Left forelimb (tissue), 1 donor: ENCODE data around the gene PKD1L1.

Experiments
- DNase-seq: peaks from one replicate; pipeline ENCODE4 v3.0.0-alpha.2; 2018; ENCODE audit warnings: low spot score

PKD1L1 gene

DNA sequence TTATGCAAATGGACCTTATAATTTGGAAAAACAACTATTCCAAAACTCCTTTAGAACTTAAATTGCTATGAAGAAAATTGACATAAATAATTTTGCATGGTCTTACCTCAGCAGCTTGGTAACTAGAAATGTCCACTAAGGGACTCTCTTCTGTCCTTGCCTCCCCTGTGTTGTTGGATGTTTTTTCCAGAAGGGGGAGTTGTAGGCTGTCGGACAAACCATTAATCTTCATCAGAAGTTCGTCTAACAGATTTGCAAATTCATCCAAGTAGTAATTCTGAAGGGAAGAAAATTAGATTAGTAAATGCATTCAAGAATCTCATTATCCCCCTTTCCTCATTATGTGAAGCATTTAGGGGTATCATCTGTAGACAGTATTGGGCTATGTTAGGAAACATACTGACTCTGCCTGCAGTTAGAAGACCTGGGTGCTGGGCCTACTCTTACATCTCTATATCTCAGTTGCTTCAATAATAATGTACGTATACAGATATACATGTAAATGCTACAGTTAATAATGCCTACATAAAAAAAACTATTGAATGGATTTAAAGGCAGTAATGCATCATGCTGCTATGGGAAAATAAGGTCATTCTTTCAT, 155.6 kb downstream of the PKD1L1 start:
- no peak for DNase-seq

GRCh38 chr7:47791682-47792081, 156.6 kb downstream of the PKD1L1 start:
- no peak for DNase-seq

- no peak for DNase-seq
Observed at GRCh38 chr7:47788083-47788482, 160.2 kb downstream of the PKD1L1 start.

DNA sequence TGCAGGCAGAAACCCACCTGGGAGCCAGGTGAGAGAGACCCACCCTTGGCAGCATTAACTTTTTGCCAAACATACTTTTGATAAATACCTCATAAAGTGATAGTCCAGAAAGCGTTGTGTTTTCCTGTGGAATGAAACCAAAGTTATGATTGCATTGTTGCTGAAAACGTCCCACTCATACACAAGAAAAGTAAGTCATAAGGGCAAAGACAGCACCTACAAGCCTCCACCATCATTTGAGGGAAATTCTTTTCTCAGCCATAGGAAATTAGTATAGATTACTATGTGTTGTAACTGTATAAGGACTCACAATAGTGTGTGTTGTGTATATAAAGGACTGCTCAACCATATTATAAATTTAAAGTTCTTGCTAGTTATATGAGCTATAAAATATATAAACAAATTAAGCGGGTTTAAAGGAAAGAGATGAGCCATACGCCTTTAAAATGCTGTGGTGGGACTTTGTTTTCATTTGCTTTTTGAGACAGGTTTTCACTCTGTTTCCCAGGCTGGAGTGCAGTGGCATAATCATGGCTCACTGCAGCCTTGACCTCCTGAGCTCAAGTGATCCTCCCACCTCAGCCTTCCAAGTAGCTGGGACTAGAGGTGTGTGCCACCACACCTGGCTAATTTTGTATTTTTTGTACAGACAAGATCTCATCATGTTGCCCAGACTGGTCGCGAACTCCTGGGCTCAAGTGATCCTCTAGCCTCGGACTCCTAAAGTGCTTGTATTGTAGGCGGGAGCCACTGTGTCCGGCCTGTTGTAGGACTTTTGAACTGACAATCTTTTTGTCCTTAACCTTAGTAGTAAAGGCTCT, 160.8 kb downstream of the PKD1L1 start:
- DNase-seq, result no peak

DNA sequence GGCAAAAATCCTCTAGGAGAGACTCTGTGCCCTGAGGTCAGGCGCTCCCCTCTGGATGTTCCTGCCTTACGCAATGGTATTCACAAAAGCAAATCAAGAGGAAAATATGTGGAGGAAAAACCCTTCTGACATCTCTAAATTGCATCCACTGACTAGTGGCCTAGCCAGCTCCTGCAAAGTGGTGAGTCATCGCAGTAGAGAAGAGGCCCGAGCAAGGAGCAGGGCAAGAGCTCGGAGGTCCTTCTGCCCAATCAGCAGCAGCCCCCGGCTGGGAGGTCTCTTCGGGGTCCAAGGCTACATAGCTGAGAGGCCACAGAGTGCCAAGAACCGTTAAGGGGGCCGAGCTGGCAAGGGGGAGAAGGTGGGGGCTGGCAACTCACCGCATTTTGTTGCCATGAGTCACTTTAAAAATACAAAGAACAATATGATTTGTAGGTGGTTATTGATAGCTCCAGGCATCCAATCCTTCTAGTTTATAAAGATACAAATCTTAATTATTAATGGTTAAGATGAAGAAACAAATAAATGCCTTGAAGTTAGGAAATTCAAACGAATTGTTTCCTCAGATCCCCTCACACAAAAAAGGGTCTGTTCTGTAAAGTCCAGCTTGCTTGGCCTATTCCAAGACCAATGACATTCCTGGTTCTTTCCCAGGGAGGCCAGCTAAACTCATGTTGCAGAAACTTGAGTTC, 161.6 kb downstream of the PKD1L1 start:
- no peak for DNase-seq

GRCh38 chr7:47785923-47786556, 162.2 kb downstream of the PKD1L1 start:
- DNase-seq, result no peak

GRCh38 chr7:47783456-47784223, 164.6 kb downstream of the PKD1L1 start:
- no peak for DNase-seq

GRCh38 chr7:47782792-47783191, 165.5 kb downstream of the PKD1L1 start:
- no peak for DNase-seq

- DNase-seq, result no peak
Observed at GRCh38 chr7:47782022-47782421, 166.2 kb downstream of the PKD1L1 start.

DNA sequence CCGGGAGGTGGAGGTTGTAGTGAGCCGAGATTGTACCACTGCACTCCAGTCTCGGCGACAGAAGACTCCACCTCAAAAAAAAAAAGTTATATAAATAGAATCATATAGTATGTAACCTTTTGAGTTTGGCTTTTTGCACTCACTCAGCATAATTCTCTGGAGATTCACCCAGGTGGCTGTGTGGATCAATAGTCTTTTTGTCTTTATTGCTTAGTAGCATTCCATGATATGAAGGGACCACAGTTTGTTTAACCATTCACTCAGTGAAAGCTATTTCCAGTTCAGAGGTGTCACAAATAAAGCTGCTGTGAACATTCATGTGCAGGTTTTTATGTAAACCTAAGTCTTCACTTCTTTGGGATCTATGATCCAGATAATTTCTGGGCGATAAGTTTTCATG, 167.7 kb downstream of the PKD1L1 start:
- DNase-seq, result no peak

DNA sequence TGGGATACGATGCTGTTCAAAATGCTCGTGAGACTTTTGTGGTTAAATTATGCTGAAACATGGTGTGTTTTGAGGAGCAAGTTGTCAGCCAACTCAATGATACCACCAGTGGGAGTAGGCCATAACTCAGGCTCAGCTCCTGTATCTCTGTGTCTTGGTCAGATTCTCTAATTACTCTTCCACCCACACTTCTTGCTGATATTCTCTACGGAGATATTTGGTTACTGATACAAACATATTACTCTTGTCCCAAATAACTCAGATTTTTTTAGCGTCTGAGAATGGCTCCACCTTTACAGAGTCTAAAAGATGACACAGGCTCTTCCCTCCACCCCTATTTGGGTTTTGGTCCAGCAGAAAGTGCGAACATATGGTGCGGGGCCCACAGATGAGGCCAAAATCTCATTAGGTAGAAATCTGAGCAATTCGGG, 168.9 kb downstream of the PKD1L1 start:
- no peak for DNase-seq

- DNase-seq, result no peak
Observed at GRCh38 chr7:47778153-47778661, 170.1 kb downstream of the PKD1L1 start.

DNA sequence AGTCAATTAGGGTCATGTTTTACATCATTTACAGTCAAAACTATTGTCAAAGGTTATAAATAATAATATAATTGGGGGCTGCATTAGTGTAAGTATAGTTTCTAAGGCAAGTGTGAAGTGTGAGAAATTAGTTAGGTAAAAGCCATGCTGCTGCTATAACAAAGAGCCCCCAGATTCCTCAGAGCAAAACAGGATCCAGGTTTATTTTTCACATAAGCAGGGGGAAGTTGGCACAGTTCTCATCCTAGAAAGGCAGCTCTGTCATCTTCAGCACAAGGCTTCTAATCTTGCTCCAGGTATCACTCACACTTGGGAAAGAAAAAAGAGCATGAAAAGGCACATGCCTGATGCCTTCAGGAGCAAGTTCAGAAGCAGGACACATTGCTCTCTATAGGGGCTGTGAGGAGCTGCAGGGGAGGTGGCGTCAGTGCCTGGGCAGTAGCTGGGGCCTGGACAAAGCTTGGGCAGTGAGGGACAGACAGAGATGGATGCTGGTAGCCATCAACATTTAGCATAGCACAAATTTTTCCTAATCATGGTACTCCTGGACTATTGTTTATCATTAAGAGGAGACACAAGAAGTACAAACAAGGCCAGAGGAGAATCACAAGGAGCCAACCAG, 170.6 kb downstream of the PKD1L1 start:
- no peak for DNase-seq

GRCh38 chr7:47776335-47776734, 171.9 kb downstream of the PKD1L1 start:
- DNase-seq, result no peak

DNA sequence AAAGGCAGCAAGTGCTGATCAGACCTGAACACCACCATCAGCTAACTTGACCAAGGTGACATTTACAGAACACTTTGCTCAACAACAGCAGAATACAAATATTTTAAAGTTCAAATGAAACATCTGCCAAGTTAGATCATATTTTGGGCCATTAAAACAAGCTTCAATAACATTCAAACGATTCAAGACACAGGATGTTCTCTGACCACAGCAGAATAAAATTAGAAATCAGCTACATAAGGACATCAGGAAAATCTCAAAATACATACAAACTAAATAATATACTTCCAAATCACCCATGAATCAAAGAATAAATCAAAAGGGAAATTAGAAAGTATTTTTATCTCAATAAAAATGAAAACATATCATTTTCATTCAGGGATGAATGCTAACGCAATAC, 173.0 kb downstream of the PKD1L1 start:
- DNase-seq, result no peak

GRCh38 chr7:47772492-47772891, 175.8 kb downstream of the PKD1L1 start:
- no peak for DNase-seq

- no peak for DNase-seq
Observed at GRCh38 chr7:47771990-47772360, 176.3 kb downstream of the PKD1L1 start.

DNA sequence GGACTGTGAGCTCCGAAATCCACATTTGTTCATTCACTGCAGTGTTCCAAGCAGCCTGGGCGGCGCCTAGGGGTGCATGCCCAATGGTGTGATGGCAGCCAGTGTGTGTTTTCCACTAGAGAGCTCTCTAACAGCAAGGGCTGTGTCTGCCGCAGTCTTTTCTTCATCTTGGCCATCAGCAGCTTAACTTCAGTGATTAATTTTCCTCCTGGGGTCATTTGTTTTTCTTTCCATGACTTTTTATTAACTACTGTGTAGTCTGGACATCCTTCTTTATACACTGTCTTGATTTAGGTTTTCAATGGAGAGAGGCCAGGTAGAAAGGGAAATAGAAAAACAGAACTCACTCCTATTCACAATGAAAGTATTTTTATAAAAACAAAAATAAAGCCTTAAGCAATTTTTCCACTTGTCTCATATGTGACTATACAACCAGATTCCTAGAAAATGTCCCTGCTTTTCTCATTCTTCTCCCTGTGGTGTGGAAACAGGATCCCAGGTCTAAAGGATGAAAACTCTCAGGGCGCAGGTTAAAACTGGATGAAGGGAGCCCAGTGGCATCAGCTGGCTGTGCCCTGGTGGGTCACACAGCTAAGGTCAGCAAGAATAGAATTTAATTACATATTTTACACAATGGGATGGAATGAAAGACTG, 176.8 kb downstream of the PKD1L1 start:
- DNase-seq, result no peak

GRCh38 chr7:47766126-47766525, 182.1 kb downstream of the PKD1L1 start:
- DNase-seq, result no peak

DNA sequence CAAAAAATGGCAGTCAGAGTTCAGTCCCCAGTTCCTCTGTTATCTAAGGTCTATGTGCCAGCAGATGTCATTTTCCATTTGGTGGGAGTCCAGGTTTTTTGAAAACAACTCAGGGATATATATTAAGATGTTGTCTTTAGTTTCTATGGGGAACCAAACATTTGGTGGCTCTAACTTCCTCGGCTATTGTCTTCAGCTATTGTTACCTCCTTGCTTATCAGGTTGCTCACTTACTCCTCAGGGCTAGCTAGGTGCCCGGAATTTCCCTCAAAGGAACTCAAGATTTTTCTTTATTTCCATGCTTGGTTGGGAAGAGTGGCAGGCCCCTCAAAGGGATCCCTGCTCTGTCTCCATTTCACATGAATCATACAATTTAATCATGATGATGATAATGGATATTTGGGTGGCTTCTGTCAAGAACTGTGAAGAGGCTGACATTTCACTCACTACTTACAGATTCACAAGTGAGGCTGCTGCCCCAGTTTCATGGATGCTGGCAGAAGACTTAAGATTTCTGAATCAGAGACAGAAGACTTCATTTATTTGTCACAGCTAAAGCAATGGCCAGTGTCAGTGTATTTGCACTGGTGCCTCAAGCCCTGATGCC, 182.8 kb downstream of the PKD1L1 start:
- no peak for DNase-seq
